Heart left ventricle (tissue), 13 donors: Measurements from ENCODE around the gene CD244.

Source experiments
- POLR2A ChIP-seq, 2 donors: fragments of 450-650 bp; IDR thresholded peaks; one replicate each; pipeline ENCODE4 v1.6.1; 2017; ENCODE audit warnings: antibody characterized with exemption in 2 of 2, mild to moderate bottlenecking in 2 of 2, moderate library complexity in 2 of 2
- TF ChIP-seq, protein P1 (sequence below), 12 donors: fragments of 200-600 bp; sonication (generic) in 4 of 12; IDR thresholded peaks; one replicate each; pipeline versions ENCODE4 v1.5.0 to v1.8.0; 2018 to 2022; ENCODE audit warnings: antibody characterized with exemption in 12 of 12, mild to moderate bottlenecking in 5 of 12
- donor health status: ischemic (EF 13 %, LVEDD 7.1; RV severe dilation, severe dysfunction).
- donor health status: DM: no; HTN: yes; CAD: no.
- donor health status: DM: no; HTN: no; CAD: no.
- donor health status: ischemic (EF 25% LVEDD 6.9; RV normal size, moderate dysfunction).
- donor health status: ischemic (EF 25% LVEDD 5.7; RV mildly dilated, moderate dysfunction).
- donor health status: ischemic (EF 35%, LVEDD 5.7; RV mildly dilated, moderate dysfunction).
- donor health status: nonischemic (EF 11% LVEDD 7.7; RV severe dilation, severe dysfunction).
- donor health status: DM: yes; HTN: yes; CAD: no.
- donor health status: PGD.
- donor health status: ischemic (EF 29% LVEDD 5.4; RV normal size, mild dysfunction).
- donor health status: nonischemic (EF 23%, LVEDD 6.1; RV moderate dilation, normal function).

DNA sequence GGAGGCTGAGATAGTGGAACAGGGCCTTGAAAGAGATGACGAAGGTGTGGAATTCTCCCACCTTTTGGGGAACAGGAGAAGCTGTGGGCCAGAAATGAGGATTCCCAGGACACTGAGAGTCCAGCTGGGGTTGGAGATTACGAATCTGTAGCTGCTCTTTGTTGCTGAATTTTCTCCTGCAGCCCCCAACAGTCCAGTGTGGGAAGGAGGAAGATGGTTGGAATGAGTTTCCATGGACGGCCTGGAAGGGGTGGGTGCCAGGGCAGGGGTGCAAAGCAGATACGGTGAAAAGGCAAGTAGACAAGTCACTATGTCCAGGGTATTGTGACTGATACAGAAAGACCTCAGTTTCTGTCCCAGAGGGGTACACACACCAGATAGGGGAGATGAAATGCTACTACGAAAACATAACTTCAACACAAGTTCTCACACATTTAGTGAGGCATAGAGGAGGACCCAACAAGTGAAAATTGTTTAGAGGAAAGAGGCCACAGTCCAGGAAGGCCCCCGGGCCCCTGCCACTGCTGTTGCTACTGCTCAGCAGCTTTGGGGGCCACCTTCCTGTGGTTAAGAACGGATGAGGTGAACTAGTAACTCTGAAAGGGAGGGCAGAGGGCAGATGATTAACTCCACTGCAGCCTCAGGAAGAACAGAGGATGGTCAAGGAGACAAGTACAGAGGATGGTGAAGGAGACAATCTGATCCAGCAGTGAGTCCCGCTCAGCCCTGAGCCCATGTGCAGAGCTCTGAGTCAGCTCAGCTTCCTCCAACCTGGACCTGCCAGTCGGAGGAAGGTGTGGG is 7.3 kb downstream of the CD244 start:
- TF ChIP-seq, protein P1, sequence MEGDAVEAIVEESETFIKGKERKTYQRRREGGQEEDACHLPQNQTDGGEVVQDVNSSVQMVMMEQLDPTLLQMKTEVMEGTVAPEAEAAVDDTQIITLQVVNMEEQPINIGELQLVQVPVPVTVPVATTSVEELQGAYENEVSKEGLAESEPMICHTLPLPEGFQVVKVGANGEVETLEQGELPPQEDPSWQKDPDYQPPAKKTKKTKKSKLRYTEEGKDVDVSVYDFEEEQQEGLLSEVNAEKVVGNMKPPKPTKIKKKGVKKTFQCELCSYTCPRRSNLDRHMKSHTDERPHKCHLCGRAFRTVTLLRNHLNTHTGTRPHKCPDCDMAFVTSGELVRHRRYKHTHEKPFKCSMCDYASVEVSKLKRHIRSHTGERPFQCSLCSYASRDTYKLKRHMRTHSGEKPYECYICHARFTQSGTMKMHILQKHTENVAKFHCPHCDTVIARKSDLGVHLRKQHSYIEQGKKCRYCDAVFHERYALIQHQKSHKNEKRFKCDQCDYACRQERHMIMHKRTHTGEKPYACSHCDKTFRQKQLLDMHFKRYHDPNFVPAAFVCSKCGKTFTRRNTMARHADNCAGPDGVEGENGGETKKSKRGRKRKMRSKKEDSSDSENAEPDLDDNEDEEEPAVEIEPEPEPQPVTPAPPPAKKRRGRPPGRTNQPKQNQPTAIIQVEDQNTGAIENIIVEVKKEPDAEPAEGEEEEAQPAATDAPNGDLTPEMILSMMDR (IDR thresholded peaks at IDR 0.05) = no peak
- no peak for TF ChIP-seq POLR2A (IDR thresholded peaks at IDR 0.05)
